ENCODE data around the gene DOCK4.

The DOCK4 gene

DNA sequence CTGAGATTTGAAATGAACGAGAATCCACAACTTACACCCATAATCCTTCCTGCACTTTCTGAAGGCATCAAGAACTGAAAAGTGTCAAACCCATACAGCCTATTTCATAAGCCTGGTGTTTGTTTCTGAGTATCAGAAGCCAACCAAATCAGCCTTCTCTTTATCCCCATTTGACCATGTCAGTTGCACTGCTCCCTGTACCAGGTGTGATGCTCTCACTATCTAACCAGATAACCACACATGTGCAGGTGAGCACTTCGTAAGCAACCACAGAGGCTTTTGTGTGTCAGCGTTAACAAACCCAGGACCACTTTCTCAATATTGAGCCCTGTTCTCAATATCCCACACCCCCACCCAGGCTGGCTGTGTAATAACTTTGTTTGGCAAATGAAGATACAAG lies 114.4 kb downstream of the DOCK4 start:
- Histone ChIP-seq H3K79me2 (ENCODE audit: control insufficient read depth, insufficient read depth, low read length) (peaks cover 17% of the 10 kb centered on the region), H3K4me2 (ENCODE audit: low read length) (no peak overlapping the region), H3K23ac (ENCODE audit: low read length) (no peak overlapping the region), H3K18ac (ENCODE audit: low read length) (no peak overlapping the region), H4K8ac (ENCODE audit: low read depth, low read length) (no peak overlapping the region), H2BK15ac (replicated peaks; ENCODE audit: low read depth) (no peak overlapping the region), H3K79me1 (ENCODE audit: low read length) (peaks cover 17% of the 10 kb centered on the region), H2BK120ac (ENCODE audit: low read depth, low read length) (no peak overlapping the region), H3K36me3 (ENCODE audit: control insufficient read depth, insufficient read depth, low read length) (no peaks in the 10 kb centered on the region), H3K4ac (ENCODE audit: low read depth, low read length) (no peak overlapping the region), H3K56ac (ENCODE audit: low read length) (peak overlapping the region; percentile 11), H4K5ac (ENCODE audit: low read length) (no peak overlapping the region), H3K4me3 (ENCODE audit: low read length) (no peak overlapping the region), H3K27me3 (ENCODE audit: insufficient read depth, low read length, poor library complexity) (no peaks in the 10 kb centered on the region), H2AK5ac (ENCODE audit: low read length) (no peak overlapping the region), H2BK5ac (ENCODE audit: low read length) (no peak overlapping the region), H3K4me1 (ENCODE audit: control insufficient read depth, low read depth, low read length) (peaks cover 2% of the 10 kb centered on the region), H3K9ac (ENCODE audit: low read length) (no peak overlapping the region), H3K27ac (ENCODE audit: low read depth, low read length) (no peak overlapping the region)
- no CpG with 5 or more reads among the region's 3 CpGs for WGBS (ENCODE audit: extremely low coverage, insufficient coverage, low lambda C conversion rate)
- DNase-seq = no peak

DNA sequence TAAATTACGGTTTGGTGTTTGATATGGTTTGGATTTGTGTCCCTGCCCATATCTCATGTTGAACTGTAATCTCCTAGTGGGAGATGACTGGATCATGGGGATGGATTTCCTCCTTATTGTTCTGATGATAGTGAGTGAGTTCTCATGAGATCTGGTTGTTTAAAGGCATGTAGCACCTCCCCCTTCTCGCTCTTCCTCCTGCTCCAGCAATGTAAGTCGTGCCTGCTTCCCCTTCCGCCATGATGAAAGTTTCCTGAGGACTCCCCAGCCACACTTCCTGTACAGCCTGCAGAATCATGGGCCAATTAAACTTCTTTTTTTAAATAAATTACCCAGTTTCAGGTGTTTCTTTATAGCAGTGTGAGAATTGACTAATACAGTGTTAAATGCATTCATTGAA lies 116.6 kb downstream of the DOCK4 start:
- H3K4ac ChIP-seq (ENCODE audit: low read depth, low read length) = no peak overlapping the region
- no peak overlapping the region for H3K9ac ChIP-seq (ENCODE audit: low read length)
- H3K4me3 ChIP-seq (ENCODE audit: low read length) = no peak overlapping the region
- no peak overlapping the region for H3K18ac ChIP-seq (ENCODE audit: low read length)
- DNase-seq = peak; percentile 51
- no peak overlapping the region for H2AK5ac ChIP-seq (ENCODE audit: low read length)
- peaks cover 17% of the 10 kb centered on the region for H3K79me2 ChIP-seq (ENCODE audit: control insufficient read depth, insufficient read depth, low read length)
- H3K79me1 ChIP-seq (ENCODE audit: low read length) = peaks cover 15% of the 10 kb centered on the region
- H4K5ac ChIP-seq (ENCODE audit: low read length) = no peak overlapping the region
- H3K56ac ChIP-seq (ENCODE audit: low read length) = no peak overlapping the region
- H3K4me2 ChIP-seq (ENCODE audit: low read length) = no peak overlapping the region
- H2BK5ac ChIP-seq (ENCODE audit: low read length) = no peak overlapping the region
- no peak overlapping the region for H2BK120ac ChIP-seq (ENCODE audit: low read depth, low read length)
- no peaks in the 10 kb centered on the region for H3K36me3 ChIP-seq (ENCODE audit: control insufficient read depth, insufficient read depth, low read length)
- no peak overlapping the region for H3K27ac ChIP-seq (ENCODE audit: low read depth, low read length)
- no CpG with 5 or more reads among the region's 4 CpGs for WGBS (ENCODE audit: extremely low coverage, insufficient coverage, low lambda C conversion rate)
- no peaks in the 10 kb centered on the region for H3K4me1 ChIP-seq (ENCODE audit: control insufficient read depth, low read depth, low read length)
- H3K27me3 ChIP-seq (ENCODE audit: insufficient read depth, low read length, poor library complexity) = no peaks in the 10 kb centered on the region
- no peak overlapping the region for H4K8ac ChIP-seq (ENCODE audit: low read depth, low read length)
- H2BK15ac ChIP-seq (replicated peaks; ENCODE audit: low read depth) = no peak overlapping the region
- H3K23ac ChIP-seq (ENCODE audit: low read length) = no peak overlapping the region

DNA sequence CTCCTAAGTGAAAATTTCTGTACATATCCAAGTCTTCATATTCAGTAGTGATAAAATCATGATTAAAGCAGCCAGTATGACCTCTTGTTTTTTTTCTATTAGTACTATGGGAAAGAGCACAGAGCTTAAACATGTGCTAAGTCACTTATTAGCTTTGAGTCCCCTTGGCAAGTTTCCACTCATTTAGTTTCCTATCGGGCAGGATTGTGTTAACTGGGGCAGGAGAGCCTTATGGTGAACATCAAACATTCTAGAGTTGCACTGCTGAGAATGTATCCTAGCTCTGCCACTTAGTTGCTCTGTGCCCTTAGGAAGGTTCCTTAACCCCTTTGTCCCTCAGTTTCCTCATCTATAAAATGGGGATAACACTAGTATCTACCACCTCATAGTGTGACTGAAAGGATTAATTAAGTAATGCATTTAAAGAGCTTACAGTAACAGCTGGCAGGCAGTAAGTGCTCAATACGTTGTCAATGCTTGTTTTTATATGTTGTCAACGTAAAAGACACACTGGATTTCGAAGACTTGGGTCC lies 117.6 kb downstream of the DOCK4 start:
- Histone ChIP-seq H3K79me2 (ENCODE audit: control insufficient read depth, insufficient read depth, low read length) (peaks cover 19% of the 10 kb centered on the region), H3K4me2 (ENCODE audit: low read length) (no peak overlapping the region), H3K23ac (ENCODE audit: low read length) (no peak overlapping the region), H3K4me1 (ENCODE audit: control insufficient read depth, low read depth, low read length) (peaks cover 3% of the 10 kb centered on the region), H3K56ac (ENCODE audit: low read length) (no peak overlapping the region), H4K5ac (ENCODE audit: low read length) (no peak overlapping the region), H3K27me3 (ENCODE audit: insufficient read depth, low read length, poor library complexity) (no peaks in the 10 kb centered on the region), H3K79me1 (ENCODE audit: low read length) (peaks cover 19% of the 10 kb centered on the region), H3K36me3 (ENCODE audit: control insufficient read depth, insufficient read depth, low read length) (no peaks in the 10 kb centered on the region), H3K4me3 (ENCODE audit: low read length) (no peak overlapping the region), H3K18ac (ENCODE audit: low read length) (no peak overlapping the region), H2BK15ac (replicated peaks; ENCODE audit: low read depth) (no peak overlapping the region), H2BK120ac (ENCODE audit: low read depth, low read length) (no peak overlapping the region), H3K4ac (ENCODE audit: low read depth, low read length) (no peak overlapping the region), H3K9ac (ENCODE audit: low read length) (no peak overlapping the region), H2BK5ac (ENCODE audit: low read length) (no peak overlapping the region), H4K8ac (ENCODE audit: low read depth, low read length) (no peak overlapping the region), H2AK5ac (ENCODE audit: low read length) (no peak overlapping the region), H3K27ac (ENCODE audit: low read depth, low read length) (no peak overlapping the region)
- no CpG with 5 or more reads among the region's 4 CpGs for WGBS (ENCODE audit: extremely low coverage, insufficient coverage, low lambda C conversion rate)
- no peak for DNase-seq

DNA sequence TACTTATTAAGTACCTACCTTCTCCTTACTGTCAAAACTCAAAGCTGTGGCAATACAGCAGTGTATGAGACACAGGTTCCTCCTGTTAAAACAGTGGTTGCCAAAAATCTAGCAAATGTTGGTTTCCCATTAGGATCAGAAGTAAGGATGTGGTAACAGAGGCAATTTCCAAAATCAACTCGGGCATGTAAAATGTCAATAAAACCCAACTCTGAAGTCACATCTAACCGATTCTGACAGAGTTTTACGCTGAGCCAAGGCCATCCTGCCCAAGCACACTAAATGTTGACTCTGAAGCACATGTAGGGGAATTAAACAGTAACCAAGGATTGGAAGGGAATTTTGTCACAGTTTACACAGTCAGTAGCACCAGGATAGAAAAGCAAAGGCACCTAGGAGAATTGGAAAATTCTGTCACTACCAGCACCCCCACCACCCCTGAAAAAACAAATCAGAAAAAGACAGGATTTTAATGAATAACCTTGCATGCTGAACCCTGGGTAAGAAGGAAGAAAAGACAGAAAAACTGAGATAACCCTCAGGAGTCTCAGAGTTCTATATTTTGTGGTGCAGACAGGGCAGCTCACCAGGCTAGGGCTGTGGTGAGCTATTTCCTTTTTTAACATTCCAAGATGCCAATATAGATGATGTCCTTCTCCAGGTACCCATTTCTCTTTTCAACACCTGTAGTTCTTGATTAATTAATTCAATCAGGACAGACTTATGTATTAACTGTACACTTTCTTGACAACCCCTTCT lies 119.5 kb downstream of the DOCK4 start:
- peak overlapping the region; percentile 14 for H2BK120ac ChIP-seq (ENCODE audit: low read depth, low read length)
- H2BK15ac ChIP-seq (replicated peaks; ENCODE audit: low read depth) = no peak overlapping the region
- WGBS (ENCODE audit: extremely low coverage, insufficient coverage, low lambda C conversion rate) = no CpG with 5 or more reads among the region's 3 CpGs

DNA sequence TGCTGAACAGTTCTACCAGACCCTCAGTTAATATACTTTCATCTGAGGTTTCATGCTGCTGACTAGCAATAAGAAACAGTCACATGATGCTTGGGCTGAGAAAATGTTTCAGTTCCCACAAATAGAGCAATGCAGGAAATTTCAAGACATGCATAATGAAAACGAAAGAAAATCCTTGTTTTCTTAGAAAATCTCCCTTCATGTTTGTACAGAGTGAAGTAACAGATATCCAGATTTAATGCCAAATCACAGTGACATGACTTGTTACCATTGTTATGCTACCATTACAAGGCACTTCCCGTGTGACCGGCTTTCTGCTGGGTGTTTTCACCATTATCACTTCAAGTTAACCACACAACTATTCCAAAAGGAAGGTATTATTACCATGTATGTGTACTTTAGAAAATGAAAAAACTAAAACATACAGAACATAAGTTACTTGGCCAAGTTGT lies 121.7 kb downstream of the DOCK4 start:
- no peak overlapping the region for H3K4me3 ChIP-seq (ENCODE audit: low read length)
- H3K79me2 ChIP-seq (ENCODE audit: control insufficient read depth, insufficient read depth, low read length) = peaks cover 12% of the 10 kb centered on the region
- no peak overlapping the region for H4K5ac ChIP-seq (ENCODE audit: low read length)
- DNase-seq = no peak
- H2AK5ac ChIP-seq (ENCODE audit: low read length) = no peak overlapping the region
- no peak overlapping the region for H3K18ac ChIP-seq (ENCODE audit: low read length)
- H3K27me3 ChIP-seq (ENCODE audit: insufficient read depth, low read length, poor library complexity) = no peaks in the 10 kb centered on the region
- no peak overlapping the region for H3K4me2 ChIP-seq (ENCODE audit: low read length)
- H3K56ac ChIP-seq (ENCODE audit: low read length) = no peak overlapping the region
- H3K36me3 ChIP-seq (ENCODE audit: control insufficient read depth, insufficient read depth, low read length) = no peaks in the 10 kb centered on the region
- no peak overlapping the region for H4K8ac ChIP-seq (ENCODE audit: low read depth, low read length)
- H3K4me1 ChIP-seq (ENCODE audit: control insufficient read depth, low read depth, low read length) = peaks cover 9% of the 10 kb centered on the region
- peaks cover 13% of the 10 kb centered on the region for H3K79me1 ChIP-seq (ENCODE audit: low read length)
- H2BK120ac ChIP-seq (ENCODE audit: low read depth, low read length) = no peak overlapping the region
- no peak overlapping the region for H2BK15ac ChIP-seq (replicated peaks; ENCODE audit: low read depth)
- H3K27ac ChIP-seq (ENCODE audit: low read depth, low read length) = no peak overlapping the region
- no CpG with 5 or more reads among the region's 3 CpGs for WGBS (ENCODE audit: extremely low coverage, insufficient coverage, low lambda C conversion rate)
- no peak overlapping the region for H3K9ac ChIP-seq (ENCODE audit: low read length)
- H2BK5ac ChIP-seq (ENCODE audit: low read length) = no peak overlapping the region
- no peak overlapping the region for H3K23ac ChIP-seq (ENCODE audit: low read length)
- H3K4ac ChIP-seq (ENCODE audit: low read depth, low read length) = no peak overlapping the region

More for the DNA sequence above, 119.5 kb downstream of the DOCK4 start:
- Histone ChIP-seq H3K56ac (ENCODE audit: low read length) (no peak overlapping the region), H3K79me1 (ENCODE audit: low read length) (peaks cover 14% of the 10 kb centered on the region), H4K5ac (ENCODE audit: low read length) (no peak overlapping the region), H3K4ac (ENCODE audit: low read depth, low read length) (no peak overlapping the region), H3K9ac (ENCODE audit: low read length) (no peak overlapping the region), H2AK5ac (ENCODE audit: low read length) (no peak overlapping the region), H3K27me3 (ENCODE audit: insufficient read depth, low read length, poor library complexity) (no peaks in the 10 kb centered on the region), H3K18ac (ENCODE audit: low read length) (peak overlapping the region; percentile 68), H4K8ac (ENCODE audit: low read depth, low read length) (peak overlapping the region; percentile 76), H2BK5ac (ENCODE audit: low read length) (no peak overlapping the region), H3K23ac (ENCODE audit: low read length) (no peak overlapping the region), H3K4me2 (ENCODE audit: low read length) (no peak overlapping the region), H3K4me3 (ENCODE audit: low read length) (no peak overlapping the region), H3K27ac (ENCODE audit: low read depth, low read length) (no peak overlapping the region), H3K4me1 (ENCODE audit: control insufficient read depth, low read depth, low read length) (peaks cover 5% of the 10 kb centered on the region), H3K36me3 (ENCODE audit: control insufficient read depth, insufficient read depth, low read length) (no peaks in the 10 kb centered on the region), H3K79me2 (ENCODE audit: control insufficient read depth, insufficient read depth, low read length) (peaks cover 16% of the 10 kb centered on the region)
- no peak for DNase-seq
